Stimulated activated CD4-positive, alpha-beta T cell treated with anti-CD3 and anti-CD28 coated beads, Interleukin-12 subunit alpha, Interleukin-12 subunit beta, amount 100 ng/mL, for 48 hours (primary cell): ENCODE data around the gene NOP53.
"Not testable (repeated sequence)": the region's sequence is repeated elsewhere in the genome, so short reads cannot be mapped to it uniquely, and the experiment has no call there.

Experiments
- DNase-seq, 3 donors: peaks; one replicate each; pipeline ENCODE4 v3.0.0-alpha.2; 2020; ENCODE audit warnings: low read depth in 2 of 3, low spot score in 1 of 3

Gene NOP53

DNA sequence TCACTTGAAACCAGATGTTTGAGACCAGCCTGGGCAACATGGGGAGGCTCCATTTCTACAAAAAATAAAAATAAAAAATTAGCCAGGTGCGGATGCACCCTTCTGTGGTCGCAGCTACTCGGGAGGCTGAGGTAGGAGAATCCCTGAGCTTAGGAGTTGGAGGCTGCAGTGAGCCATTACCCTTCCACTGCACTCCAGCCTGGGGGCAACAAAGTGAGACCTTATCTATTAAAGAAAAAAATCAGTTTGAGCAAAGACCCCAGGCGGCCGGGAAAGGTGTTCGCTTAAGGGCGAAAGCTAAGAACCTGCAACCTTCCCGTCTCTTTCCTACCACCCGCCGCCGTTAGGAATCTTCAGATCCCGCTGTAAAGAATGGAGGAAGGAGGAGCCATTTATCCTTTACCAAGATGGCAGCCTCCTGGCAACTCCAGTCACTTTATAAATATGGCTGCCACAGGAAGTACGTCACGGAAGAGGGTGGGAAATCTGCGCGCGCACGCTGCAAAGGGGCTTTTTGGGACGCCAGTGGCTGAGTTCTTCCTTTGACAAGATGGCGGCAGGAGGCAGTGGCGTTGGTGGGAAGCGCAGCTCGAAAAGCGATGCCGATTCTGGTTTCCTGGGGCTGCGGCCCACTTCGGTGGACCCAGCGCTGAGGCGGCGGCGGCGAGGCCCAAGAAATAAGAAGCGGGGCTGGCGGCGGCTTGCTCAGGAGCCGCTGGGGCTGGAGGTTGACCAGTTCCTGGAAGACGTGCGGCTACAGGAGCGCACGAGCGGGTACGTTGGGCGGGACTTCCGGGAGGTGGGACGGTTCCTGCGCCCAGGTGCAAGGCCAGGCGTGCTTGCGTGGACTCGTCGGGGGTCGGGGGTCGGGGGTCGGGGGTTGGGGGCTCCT lies at the start of gene NOP53:
Gene NOP53 (plus strand): TSS at position 537 of the 892 bp plus-strand sequence. CDS start 14 bp downstream, at position 551.
- peak; percentile 94 to 97 (median 95) for DNase-seq

- no peak for DNase-seq
Measured at GRCh38 chr19:47696635-47697034, 48.7 kb upstream of the NOP53 start.

GRCh38 chr19:47697863-47698609 lies 47.3 kb upstream of the NOP53 start:
- peak; percentile 42 to 53 (median 43) for DNase-seq

GRCh38 chr19:47698631-47699359 lies 46.6 kb upstream of the NOP53 start:
- DNase-seq, result no peak

DNA sequence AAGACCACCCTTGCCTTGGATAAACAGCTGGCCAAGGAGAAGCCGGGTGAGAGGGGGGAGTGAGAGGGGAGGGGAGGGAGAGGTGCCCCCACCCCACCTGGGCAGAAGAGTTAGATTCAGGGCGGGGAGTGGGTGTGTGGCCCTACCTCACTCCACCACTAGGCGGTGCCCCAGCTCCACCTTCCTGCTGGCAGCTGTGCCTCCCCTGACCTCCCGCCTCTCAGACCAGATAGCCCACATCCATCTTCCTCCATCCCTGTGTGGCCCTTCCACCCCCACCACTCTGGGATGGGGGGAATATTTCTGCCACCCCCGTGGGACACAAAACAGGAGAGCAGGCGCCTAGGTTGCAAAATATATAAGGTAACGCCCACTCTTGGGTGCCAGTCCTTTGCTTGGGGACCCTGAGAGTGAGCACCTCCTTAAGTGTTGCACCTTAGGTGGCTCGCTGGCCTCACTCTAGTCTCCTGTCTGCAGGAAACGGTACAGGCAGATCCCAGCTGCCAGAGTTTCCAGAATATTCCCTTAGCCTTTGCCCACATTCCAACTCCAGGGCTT lies 45.9 kb upstream of the NOP53 start:
- DNase-seq, result peak in 2 of 3 donors; percentile 44 to 52

- DNase-seq, result no peak
Measured at GRCh38 chr19:47700934-47701716, 44.2 kb upstream of the NOP53 start.

- DNase-seq, result no peak
Measured at GRCh38 chr19:47701717-47702552, 43.4 kb upstream of the NOP53 start.

- no peak for DNase-seq
Measured at GRCh38 chr19:47702671-47703070, 42.7 kb upstream of the NOP53 start.

- DNase-seq, result no peak
Measured at GRCh38 chr19:47703301-47703700, 42.0 kb upstream of the NOP53 start.

DNA sequence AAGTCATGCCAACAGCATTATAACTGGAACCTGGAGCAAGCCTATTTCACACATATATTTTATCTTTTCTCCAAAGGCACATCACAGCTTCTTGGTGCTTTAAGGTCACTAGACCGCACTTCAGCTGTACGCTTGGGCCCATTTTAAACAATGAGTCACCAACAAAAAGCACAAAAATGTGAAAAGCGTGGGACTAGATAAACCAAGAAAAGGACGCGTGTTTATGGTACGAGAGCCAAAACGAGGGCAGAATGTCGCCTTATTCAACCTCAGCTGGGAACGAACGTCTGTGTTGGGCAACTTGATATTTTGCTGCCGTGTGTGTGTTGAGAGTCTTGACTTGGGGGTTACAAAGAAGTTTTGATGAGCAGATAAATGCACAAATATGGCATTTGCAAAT lies 41.3 kb upstream of the NOP53 start:
- no peak for DNase-seq

DNA sequence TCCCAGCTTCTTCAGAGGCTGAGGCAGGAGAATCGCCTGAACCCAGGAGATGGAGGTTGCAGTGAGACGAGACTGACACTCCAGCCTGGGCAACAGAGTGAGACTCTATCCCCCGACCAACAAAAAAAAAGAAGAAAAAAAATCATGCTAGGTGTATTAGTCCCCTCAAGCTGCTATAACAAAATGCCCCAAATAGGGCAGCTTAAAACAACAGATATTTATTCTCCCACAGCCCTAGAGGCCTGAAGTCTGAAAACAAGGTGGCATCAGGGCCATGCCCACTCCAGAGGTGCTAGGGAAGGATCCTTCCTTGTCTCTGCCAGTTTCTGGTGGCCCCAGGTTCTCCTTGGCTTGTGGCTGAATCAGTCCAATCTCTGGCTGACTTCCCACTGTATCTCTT lies 40.7 kb upstream of the NOP53 start:
- DNase-seq, result no peak

- peak; percentile 73 to 79 (median 74) for DNase-seq
Measured at GRCh38 chr19:47707135-47707925, 38.0 kb upstream of the NOP53 start.

GRCh38 chr19:47711652-47712242 lies 33.6 kb upstream of the NOP53 start:
- DNase-seq, result no peak

GRCh38 chr19:47713046-47714021 lies 32.0 kb upstream of the NOP53 start, which contains the start of gene EHD2:
Gene EHD2, plus strand, starts transcription at chr19:47713422. Its CDS starts 3,191 bp downstream, at chr19:47716613.
- peak in 2 of 3 donors; percentile 38 to 43 for DNase-seq

- no peak for DNase-seq
Measured at GRCh38 chr19:47714339-47714738, 31.0 kb upstream of the NOP53 start.

- DNase-seq, result not testable (repeated sequence)
Measured at GRCh38 chr19:47714855-47715254, 30.5 kb upstream of the NOP53 start.
